ENCODE data around the gene RHOT2.
A peak's percentile ranks its signal among the peaks of the same experiment; 100 is the strongest.

The RHOT2 gene

DNA sequence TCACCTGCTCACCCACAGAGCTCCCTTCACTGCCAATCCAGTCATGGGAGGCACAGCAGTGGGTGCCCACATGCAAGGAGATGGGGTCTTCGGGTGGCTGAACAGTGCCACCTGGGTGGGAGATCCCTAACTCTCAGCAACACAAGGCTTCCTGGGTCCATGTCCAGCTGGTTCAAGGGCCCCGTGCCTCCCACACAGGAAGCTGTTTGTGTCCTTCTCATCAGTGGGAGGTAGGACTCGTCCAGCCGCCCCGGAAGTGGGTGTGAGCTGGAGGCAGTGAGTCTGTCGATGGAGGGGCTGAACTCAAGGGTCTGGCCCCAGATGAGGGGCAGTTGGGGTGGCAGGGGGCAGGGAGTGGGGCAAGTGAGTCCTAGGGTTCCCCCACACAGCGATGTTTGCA lies 36.1 kb downstream of the RHOT2 start:
- ChIA-PET POLR2A (interaction anchor here (2.2 to 3.8 kb wide), 2 partner anchors 14 to 17 kb away, joined by 7 to 16 read pairs; partner anchors contain the start of genes ANTKMT and WDR24), CTCF (no interaction called here)
- TF ChIP-seq FOXM1 (IDR thresholded peaks at IDR 0.05; ENCODE audit: borderline replicate concordance): no peak
- no peak for TF ChIP-seq TARDBP (IDR thresholded peaks at IDR 0.05)
- no peak for TF ChIP-seq BHLHE40 (IDR thresholded peaks at IDR 0.05; ENCODE audit: borderline replicate concordance)
- TF ChIP-seq ELF4 (IDR thresholded peaks at IDR 0.05): no peak
- no peak for DNase-seq (ENCODE audit: extremely low spot score)

DNA sequence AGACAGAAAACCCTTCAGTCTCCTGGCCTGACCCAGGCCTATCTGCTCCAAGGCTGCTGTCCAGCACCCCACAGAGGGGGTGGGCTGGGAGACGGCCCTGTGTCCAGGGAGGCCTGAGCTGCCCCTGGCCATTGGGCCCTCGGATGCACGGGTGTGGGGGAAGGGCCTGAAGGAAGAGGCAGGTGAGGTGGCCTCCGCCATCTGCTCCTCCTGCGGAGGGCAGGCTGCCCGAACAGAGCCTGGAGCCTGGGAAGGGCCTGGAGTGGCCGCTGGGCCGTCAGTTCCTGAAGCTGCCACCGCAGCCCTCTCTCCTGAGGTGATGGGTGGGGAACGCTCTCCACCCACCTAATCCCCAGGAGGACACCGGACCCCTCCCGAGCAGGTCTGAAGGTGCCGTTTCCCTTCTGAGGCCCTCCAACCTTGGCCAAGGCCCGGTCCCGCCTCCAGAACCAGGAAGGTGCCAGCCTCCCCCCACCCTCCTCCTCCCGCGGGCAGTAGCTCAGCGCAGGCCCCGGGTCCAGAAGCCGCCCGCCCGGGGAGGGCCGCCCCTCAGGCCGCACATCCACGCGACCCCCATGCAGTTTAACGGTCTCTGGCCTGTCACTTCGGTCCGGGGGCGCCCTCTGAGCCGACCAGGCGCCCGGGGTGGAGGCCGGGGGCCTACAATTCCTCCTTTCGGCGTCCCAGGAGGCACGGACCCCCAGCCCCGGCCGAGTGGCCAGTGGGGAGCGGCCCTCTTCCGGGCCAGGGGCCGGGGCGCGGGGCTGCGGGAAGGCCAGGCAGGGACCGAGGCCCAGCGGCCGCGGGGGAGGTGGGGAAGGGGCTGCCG lies 36.8 kb downstream of the RHOT2 start:
- POLR2A ChIA-PET: interaction anchor here (3.8 kb wide), 1 partner anchor 15 kb away, joined by 16 read pairs; the partner anchor contains the start of gene WDR24
- CTCF ChIA-PET: interaction anchor here (1.0 kb wide), 1 partner anchor 9 kb away, joined by 3 read pairs; no protein-coding TSS in a partner anchor
- DNase-seq (ENCODE audit: extremely low spot score): no peak
- TF ChIP-seq, protein P1, sequence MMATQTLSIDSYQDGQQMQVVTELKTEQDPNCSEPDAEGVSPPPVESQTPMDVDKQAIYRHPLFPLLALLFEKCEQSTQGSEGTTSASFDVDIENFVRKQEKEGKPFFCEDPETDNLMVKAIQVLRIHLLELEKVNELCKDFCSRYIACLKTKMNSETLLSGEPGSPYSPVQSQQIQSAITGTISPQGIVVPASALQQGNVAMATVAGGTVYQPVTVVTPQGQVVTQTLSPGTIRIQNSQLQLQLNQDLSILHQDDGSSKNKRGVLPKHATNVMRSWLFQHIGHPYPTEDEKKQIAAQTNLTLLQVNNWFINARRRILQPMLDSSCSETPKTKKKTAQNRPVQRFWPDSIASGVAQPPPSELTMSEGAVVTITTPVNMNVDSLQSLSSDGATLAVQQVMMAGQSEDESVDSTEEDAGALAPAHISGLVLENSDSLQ (IDR thresholded peaks at IDR 0.05): no peak
- TF ChIP-seq SUZ12 (IDR thresholded peaks at IDR 0.05) (no peak), TARDBP (IDR thresholded peaks at IDR 0.05) (no peak), FOXK2 (IDR thresholded peaks at IDR 0.05) (no peak), LEF1 (IDR thresholded peaks at IDR 0.05; ENCODE audit: borderline replicate concordance) (no peak), ZNF384 (IDR thresholded peaks at IDR 0.05) (no peak), FOXA1 (IDR thresholded peaks at IDR 0.05) (no peak), CTBP1 (IDR thresholded peaks at IDR 0.05; ENCODE audit: borderline replicate concordance) (no peak)

DNA sequence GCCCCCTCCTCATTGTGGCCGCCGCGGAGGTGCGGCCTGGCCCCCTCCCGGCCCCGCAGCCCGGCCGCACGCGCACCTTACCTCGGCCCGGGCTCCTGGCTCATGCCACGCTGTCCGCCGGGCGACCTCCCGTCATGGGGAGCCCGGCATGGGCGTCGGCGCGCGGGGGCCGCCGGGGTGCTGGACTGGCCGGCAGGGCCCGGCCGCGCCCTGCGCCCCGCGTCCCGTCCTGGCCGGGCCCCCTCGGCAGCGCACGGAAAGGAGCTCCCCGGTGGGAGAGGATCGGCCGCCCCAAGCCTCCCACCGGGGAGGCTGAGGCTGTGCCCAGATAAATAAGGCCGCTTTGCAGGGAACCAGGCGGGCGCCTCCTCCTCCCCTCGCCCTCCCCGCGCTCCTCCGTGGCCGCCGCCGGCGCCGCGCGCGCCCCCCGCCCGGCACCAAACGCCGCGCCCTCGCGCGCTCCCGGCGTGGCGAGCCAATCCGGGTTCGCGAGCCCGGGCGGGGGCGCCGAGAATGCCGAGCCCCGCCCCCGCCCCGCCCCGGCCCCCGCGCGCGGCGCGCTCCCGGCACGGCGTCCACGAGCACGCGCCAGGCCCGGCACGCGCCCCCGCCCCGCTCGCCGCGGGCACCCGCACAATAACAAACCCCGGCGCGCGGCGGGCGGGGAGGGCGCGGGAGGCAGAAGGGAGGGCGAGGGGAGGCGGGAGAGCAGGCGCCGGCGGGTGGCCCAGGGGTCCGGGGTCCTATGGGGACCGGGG lies 37.7 kb downstream of the RHOT2 start, which contains the start of gene FBXL16:
Gene FBXL16, minus strand, starts transcription at position 371 of the 758 bp plus-strand sequence. CDS start 8,396 bp downstream, outside the sequence.
- CTCF ChIA-PET: interaction anchor here (1.0 kb wide), 1 partner anchor 10 kb away, joined by 3 read pairs; no protein-coding TSS in a partner anchor
- TF ChIP-seq HDGF (IDR thresholded peaks at IDR 0.05; ENCODE audit: borderline replicate concordance) (no peak), ZNF384 (IDR thresholded peaks at IDR 0.05) (no peak), L3MBTL2 (conservative IDR thresholded peaks at IDR 0.05) (no peak), SP1 (IDR thresholded peaks at IDR 0.05) (no peak), NFRKB (IDR thresholded peaks at IDR 0.05) (no peak), ARNT (IDR thresholded peaks at IDR 0.05) (no peak), FOXA1 (IDR thresholded peaks at IDR 0.05) (no peak), LEF1 (IDR thresholded peaks at IDR 0.05; ENCODE audit: borderline replicate concordance) (no peak), ELF4 (IDR thresholded peaks at IDR 0.05) (no peak), TARDBP (IDR thresholded peaks at IDR 0.05) (no peak), FOXM1 (IDR thresholded peaks at IDR 0.05; ENCODE audit: borderline replicate concordance) (no peak), BHLHE40 (IDR thresholded peaks at IDR 0.05; ENCODE audit: borderline replicate concordance) (no peak), FOXK2 (IDR thresholded peaks at IDR 0.05) (no peak), SUZ12 (IDR thresholded peaks at IDR 0.05) (no peak), CTBP1 (IDR thresholded peaks at IDR 0.05; ENCODE audit: borderline replicate concordance) (no peak)
- TF ChIP-seq, protein P1 (IDR thresholded peaks at IDR 0.05): no peak
- POLR2A ChIA-PET: interaction anchor here (1.3 kb wide), 1 partner anchor 16 kb away, joined by 5 read pairs; the partner anchor contains the start of gene ANTKMT
- peak; percentile 76 for DNase-seq (ENCODE audit: extremely low spot score)

DNA sequence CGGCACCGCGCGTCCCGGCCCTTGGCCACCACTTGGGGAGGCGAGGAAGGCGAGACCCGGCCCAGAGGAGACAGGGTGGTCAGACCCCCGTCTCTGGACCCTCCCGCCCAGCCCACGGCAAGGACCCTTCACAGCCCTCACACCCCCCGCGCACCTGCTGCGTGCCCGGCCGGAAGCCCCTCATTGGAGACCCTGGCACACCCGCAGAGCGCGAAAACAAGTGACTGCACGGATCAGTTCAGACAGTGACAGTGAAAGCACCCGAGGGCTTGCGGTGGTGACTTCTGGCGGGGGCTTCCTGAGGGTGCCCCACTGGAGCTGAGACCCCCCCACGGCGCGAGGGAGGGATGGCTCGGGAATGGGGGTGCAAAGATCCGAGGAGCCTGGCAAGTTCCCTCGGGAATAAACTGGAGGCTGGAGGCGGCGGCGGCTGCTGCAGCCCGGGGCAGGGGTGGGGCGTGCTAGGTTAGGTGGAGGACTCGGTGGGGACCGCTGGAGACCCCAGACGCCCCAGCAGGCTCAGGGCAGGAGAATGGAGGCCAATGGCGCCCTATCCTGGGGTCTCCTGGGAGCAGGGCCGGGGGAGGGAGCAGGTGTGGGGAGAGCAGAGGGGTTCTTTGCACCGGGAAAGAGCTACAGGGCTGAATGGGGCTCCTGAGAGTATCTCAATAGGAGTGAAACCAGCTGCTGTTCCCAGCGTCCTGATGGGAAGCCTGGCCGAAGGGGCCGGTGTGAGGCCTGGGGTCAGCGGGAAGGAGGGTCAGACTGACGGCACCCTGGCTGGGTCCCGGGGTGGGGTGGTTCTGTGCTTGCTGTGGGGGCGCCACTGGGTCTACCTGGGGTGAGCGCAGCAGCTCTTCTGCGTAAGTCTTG lies 38.5 kb downstream of the RHOT2 start:
- DNase-seq (ENCODE audit: extremely low spot score): no peak
- POLR2A ChIA-PET: interaction anchor here (0.9 to 2.0 kb wide), 4 partner anchors 15 to 25 kb away, joined by 4 to 8 read pairs (median 5); partner anchors contain the start of genes ANTKMT and WDR24
- CTCF ChIA-PET: interaction anchor here (1.0 kb wide), 1 partner anchor 11 kb away, joined by 3 read pairs; no protein-coding TSS in a partner anchor
- TF ChIP-seq SUZ12 (IDR thresholded peaks at IDR 0.05): no peak
- no peak for TF ChIP-seq HDGF (IDR thresholded peaks at IDR 0.05; ENCODE audit: borderline replicate concordance)

DNA sequence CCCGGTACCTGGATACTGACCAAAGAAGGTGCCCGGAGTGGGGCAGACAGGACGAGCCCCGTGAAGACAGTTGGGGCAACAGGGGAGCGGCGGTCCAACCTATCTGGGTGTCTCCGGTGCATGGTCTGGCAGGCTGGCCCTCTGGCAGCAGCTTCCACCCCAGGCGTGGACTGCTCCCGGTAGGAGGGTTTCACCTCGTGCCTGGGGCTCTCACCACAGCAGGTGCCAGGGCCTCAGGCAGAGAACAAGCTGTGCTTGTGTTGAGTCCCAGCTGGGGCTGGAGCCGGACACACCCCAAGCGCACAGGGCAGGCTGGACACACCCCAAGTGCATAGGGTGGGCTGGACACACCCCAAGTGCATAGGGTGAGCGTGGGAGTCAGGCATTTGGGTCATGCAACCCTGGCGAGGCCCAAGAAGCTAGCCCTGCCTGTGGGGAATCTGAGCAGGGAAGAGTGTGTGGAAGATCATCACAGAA lies 39.2 kb downstream of the RHOT2 start:
- DNase-seq (ENCODE audit: extremely low spot score): no peak
- ChIA-PET CTCF (interaction anchor here (0.6 kb wide), 1 partner anchor 350 kb away, joined by 4 read pairs; no protein-coding TSS in a partner anchor), POLR2A (interaction anchor here (0.9 to 2.0 kb wide), 6 partner anchors 12 to 25 kb away, joined by 4 to 8 read pairs (median 5); partner anchors contain the start of genes ANTKMT and WDR24)
- TF ChIP-seq BHLHE40 (IDR thresholded peaks at IDR 0.05; ENCODE audit: borderline replicate concordance) (no peak), LEF1 (IDR thresholded peaks at IDR 0.05; ENCODE audit: borderline replicate concordance) (no peak), L3MBTL2 (conservative IDR thresholded peaks at IDR 0.05) (no peak), HDGF (IDR thresholded peaks at IDR 0.05; ENCODE audit: borderline replicate concordance) (no peak), NFRKB (IDR thresholded peaks at IDR 0.05) (no peak), FOXK2 (IDR thresholded peaks at IDR 0.05) (no peak)
- TF ChIP-seq, protein P1 (IDR thresholded peaks at IDR 0.05): no peak

Measured in HEK293T (cell line).